HG03280 (cell line): ENCODE measurements around the gene DDX39B.
"Not testable (repeated sequence)": the region's sequence is repeated elsewhere in the genome, so short reads cannot be mapped to it uniquely, and the experiment has no call there.

ENCODE experiments used
- ATAC-seq: cut with Tn5 transposase; IDR thresholded peaks from one replicate; pipeline ENCODE4 v1.9.1; 2021; ENCODE audit warnings: mild to moderate bottlenecking, moderate library complexity; ENCODE audit not compliant: unreplicated experiment

Gene DDX39B

GRCh38 chr6:31529329-31530150 lies 12.3 kb downstream of the DDX39B start:
- no peak for ATAC-seq

GRCh38 chr6:31528821-31529328 lies 12.9 kb downstream of the DDX39B start, which contains the start of gene MCCD1:
Gene MCCD1, plus strand, starts transcription at chr6:31528962. Its CDS starts 53 bp downstream, at chr6:31529015.
- ATAC-seq = no peak

GRCh38 chr6:31528307-31528777 lies 13.5 kb downstream of the DDX39B start:
- no peak for ATAC-seq

GRCh38 chr6:31525932-31526591 lies 15.7 kb downstream of the DDX39B start:
- no peak for ATAC-seq

- ATAC-seq = no peak
These were observed 16.3 kb downstream of the DDX39B start for GRCh38 chr6:31525553-31525931.

GRCh38 chr6:31521835-31522234 lies 20.0 kb downstream of the DDX39B start:
- no peak for ATAC-seq

GRCh38 chr6:31513456-31514165 lies 28.2 kb downstream of the DDX39B start:
- ATAC-seq = no peak

GRCh38 chr6:31510007-31510406 lies 31.8 kb downstream of the DDX39B start:
- no peak for ATAC-seq

- not testable (repeated sequence) for ATAC-seq
These were observed 32.8 kb downstream of the DDX39B start for GRCh38 chr6:31509036-31509435.

GRCh38 chr6:31502586-31502985 lies 39.2 kb downstream of the DDX39B start:
- ATAC-seq = no peak

- not testable (repeated sequence) for ATAC-seq
These were observed 42.2 kb downstream of the DDX39B start for GRCh38 chr6:31499648-31500047.

GRCh38 chr6:31498748-31499147 lies 43.1 kb downstream of the DDX39B start:
- ATAC-seq = no peak

GRCh38 chr6:31497531-31498476 lies 44.0 kb downstream of the DDX39B start, which contains the start of gene MICB:
Gene MICB, plus strand, starts transcription at chr6:31498145. Its CDS starts 49 bp downstream, at chr6:31498194.
- peak; percentile 55 for ATAC-seq

GRCh38 chr6:31496826-31497225 lies 45.0 kb downstream of the DDX39B start:
- not testable (repeated sequence) for ATAC-seq

GRCh38 chr6:31495580-31495979 lies 46.2 kb downstream of the DDX39B start:
- no peak for ATAC-seq

- ATAC-seq = peak; percentile 53
These were observed 47.7 kb downstream of the DDX39B start for GRCh38 chr6:31493875-31494694.

GRCh38 chr6:31493550-31493874 lies 48.3 kb downstream of the DDX39B start:
- ATAC-seq = not testable (repeated sequence)

GRCh38 chr6:31490115-31490873 lies 51.5 kb downstream of the DDX39B start:
- no peak for ATAC-seq
